NAMALWA (cell line): Measurements from ENCODE around the gene TTC28.
A peak's percentile ranks its signal among the peaks of the same experiment; 100 is the strongest.

ENCODE experiments used
- DNase-seq: peaks from one replicate; pipeline ENCODE4 v3.0.0-alpha.2; 2015; ENCODE audit warnings: low spot score

Gene TTC28

GRCh38 chr22:28019881-28020861 lies 659.5 kb downstream of the TTC28 start:
- DNase-seq = peak; percentile 72

DNA sequence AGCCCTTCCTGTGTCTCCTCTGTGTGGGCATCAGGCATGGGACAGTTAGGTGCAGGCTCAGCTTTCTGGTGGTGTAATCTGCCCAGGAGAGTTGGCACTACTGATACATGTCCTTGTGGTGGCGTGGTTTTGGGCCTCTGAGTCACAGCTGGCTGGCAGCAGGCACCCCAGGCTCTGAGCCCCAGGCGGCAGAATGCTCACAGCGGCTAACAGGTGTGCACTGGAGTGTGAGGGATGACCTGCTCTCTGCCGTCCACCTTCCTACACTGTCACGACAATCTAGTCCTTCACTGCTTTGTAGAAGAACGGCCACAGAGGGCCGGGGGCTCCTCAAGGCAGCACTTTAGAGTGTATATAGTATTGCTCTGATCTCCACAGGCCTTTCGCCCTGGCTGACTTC lies 660.3 kb downstream of the TTC28 start:
- no peak for DNase-seq

- no peak for DNase-seq
Measured at GRCh38 chr22:28018461-28018927, 661.1 kb downstream of the TTC28 start.

DNA sequence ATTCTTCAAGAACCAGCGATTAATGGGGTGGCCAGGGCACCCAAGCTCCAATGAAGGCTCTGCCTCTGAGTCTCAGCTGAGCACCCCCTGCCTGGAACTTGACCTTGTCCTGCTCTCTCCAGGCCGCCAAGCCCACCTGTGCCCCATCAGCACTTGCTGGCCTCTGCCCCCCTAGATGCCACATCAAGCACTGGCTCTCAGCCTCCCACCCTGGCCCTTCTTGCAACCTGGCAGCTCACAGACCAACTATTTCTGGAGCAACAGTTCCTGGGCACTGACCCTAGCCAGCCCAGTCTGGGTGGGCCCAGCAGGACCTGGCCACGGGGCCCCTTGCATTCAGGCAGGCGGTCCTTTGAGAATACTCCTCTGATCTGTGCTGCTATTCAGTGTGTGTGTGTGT lies 661.8 kb downstream of the TTC28 start:
- no peak for DNase-seq

DNA sequence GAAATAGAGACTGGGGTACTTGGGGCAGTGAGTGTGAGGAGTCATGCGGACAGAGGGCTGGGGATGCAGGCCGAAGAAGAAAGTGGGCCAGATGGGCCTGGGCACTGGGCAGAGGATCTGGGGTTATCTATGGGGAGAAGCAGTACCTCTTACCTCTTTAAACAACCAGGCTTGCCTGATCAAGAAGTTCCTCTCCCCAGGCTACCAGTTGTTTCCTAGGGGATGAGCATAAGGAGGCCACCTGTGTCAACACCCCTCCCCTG lies 662.2 kb downstream of the TTC28 start:
- DNase-seq = no peak

- DNase-seq = no peak
Measured at GRCh38 chr22:28016781-28017557, 662.7 kb downstream of the TTC28 start.

DNA sequence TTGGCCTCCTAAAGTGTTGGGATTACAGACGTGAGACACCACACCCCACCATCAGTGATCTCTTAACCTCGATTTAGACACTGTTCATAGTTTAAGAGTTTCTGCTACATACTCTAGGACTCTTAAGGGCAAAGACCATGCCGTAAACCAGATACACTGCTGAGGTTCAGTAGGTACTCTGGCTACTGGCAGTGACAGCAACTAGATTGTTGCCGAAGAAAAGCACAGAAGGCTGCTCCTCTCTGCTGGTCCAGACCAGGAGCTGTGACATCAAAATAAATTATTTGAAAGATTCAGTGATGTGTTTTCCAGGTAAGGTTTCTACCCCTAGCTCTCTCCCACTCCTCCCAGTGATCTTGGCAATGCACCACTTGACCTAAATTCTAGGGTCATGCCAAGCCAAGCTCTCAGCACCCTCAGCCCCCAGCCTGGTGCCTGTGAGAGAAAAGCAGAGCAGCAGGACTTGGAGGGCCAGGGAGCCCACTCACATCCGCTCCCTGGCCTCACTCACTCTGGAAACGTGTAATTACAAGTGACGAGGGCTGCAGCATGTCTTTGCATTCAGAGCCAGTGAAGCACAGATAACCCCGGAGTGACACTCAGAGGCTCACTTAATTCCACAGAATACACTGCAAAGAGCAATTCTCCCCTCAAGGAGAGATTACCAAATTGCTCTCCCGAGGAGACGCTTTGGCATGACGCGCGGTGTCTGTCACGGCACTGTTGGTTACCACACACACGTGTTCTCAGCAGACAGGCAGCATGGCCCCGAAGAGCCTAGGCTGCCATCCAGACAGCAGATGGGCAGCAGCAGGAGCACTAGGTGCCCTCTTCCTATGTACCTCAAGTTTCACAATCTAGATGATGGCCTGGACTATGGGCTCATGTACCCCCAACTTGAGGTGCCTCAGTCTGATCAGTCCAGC lies 663.7 kb downstream of the TTC28 start:
- DNase-seq = no peak

DNA sequence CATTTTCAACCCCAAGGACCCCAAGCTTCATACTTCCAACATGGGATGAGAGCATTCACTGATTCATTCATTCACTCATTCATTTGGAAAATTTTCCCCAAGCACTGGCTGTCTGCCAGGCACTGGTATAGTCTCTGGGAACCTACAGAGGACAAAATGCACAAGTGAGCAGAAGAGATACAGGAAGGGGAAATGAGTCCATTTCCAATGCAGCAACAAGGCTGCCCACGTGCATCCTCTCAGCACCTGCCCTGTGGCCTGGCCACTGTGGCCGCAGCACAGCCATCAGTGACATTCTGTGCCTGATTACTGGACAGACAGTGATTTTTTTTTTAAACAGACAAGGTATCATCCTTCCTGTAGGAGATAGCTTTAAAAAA lies 664.6 kb downstream of the TTC28 start:
- DNase-seq = no peak

DNA sequence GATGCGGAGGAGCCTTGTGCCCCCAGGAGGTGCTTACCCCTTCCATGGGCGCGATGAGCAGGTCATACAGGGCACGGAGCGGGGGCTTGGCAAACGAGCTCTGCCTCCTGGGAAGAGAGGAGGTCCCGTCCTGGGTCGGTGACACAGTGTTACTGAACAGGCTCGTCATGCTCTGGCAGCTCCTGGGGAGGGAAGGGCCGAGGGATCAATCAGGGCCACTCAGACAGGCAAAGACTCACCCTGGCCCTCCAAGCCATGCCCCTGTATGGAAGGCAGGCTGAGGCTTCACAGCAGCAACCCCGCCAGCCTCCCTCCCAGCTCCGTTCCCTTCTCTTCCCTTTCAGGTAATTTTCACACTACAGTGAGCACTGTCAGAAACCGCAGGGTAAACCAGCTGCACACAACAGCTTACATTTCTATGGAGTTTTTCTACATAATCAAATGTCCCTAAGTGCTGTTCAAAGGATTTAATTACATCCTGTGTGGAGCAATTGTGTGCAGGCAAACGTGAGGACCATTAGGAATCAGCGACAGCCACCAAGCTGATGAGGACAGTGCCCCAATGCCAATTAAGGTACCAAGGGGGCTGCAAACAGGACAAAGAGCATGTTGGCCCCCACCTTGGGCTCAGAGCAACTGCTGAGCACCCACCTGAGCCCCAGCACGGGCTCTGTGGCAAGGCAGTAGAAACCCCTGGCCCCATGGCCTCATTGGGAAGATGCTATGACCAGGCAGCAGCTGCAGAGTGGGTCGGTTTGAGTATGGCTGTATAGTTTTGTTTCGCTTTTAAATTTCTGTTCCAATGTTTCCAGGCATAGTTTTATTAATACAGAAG lies 665.2 kb downstream of the TTC28 start:
- DNase-seq = no peak

DNA sequence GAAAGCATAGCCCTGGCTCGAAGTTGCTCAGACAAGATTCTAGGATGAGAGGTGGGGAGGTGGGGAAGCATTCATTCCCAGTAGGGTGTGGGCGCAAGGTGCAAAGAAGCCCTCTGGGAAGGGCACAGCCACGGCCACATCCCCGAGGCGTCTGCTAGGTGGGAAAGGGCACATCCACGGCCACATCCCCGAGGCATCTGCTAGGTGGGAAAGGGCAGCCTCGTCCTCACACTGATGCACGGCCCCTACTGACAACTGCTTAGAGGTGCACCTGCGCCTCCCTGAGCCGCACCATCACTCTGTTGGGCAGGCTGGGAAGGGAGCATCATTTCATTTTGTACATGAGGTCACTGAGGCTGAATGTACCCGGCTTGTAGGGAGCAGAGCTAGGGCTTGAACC lies 666.0 kb downstream of the TTC28 start:
- no peak for DNase-seq

GRCh38 chr22:28012832-28013460 lies 666.7 kb downstream of the TTC28 start:
- DNase-seq = no peak

DNA sequence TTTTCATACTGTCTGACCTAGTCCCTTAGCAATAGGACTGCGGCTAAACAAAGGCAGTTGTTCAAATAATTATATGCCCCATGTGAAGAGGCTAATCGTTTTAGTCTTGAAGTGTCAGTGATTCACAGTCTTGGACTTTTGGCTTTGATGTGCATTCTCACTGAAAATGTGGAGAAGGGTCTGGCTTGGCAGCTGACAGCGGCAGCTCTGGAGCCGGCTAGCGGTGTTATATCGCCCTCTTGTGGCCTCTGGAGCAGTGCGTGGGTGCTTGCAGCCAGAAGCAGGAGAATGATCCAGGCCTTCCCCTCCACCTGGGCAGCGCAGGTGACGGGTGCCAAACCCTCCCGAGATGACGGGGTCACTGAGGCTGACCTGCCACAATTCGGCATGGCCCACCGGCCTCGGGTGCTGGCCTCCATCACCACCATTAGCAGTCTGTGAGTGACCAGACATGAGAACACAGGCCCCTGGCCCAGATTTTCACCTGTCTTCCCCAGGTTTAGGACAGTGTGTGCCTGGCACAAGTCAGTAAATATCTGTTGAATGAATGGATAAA lies 670.3 kb downstream of the TTC28 start:
- DNase-seq = peak; percentile 76

DNA sequence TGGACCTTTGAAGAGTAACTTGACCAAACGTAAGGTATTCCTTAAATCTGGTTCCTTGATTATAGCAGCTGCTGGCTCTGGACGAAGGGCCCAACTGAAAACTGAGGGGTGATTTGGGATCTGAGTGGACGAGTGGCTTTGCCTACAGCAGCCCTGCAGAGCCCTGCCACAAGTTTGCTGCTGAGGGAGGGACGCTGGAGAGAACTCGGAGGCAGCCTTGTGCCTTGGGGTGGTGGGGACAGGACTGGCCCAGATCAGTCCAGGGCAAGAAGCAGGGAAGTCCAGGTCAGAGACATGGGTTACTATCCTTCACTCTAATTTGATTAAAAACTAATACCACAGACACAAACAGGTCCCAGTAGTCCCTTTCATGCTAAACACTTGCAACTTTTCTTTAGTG lies 671.0 kb downstream of the TTC28 start:
- no peak for DNase-seq

DNA sequence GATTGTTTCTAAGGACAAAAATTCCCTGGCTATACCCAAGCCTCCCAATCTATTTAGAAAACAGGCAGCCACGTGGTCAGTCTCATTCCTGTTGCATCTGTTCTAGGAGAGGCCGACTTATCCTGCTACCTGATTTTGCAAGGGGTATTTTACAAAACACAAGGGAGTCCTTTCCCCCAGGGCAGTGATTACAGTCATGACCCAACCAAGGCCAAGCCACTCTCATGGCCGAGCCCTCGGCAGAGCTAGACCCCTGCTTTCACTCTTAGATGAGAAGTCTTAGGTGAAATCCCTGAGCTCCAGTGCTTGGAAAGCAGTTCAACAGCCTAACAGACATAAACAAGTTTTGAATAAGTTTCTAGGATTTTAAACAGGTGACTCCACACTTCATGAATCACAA lies 671.6 kb downstream of the TTC28 start:
- no peak for DNase-seq

- DNase-seq = no peak
Measured at GRCh38 chr22:28006271-28006670, 673.4 kb downstream of the TTC28 start.

DNA sequence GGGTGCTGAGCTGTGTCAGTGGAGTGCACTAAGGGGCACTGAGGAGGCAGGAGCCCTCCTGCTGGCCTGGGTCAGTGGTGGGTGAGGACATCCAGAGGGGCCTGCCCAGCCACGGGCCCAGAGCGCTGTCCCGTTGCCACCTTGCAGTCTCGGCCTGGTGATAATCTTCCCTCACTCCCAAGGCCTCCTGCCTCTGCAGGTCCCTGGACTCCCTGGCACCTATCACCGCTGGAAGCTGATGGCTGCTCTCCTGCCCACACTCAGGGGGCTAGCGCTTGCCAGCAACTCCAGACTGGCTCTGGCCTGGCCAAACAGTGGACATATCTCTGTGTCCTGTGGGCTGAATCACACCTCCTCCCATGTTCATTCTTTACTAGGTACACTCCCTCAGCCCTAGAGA lies 674.1 kb downstream of the TTC28 start:
- DNase-seq = no peak

- no peak for DNase-seq
Measured at GRCh38 chr22:28004021-28004420, 675.6 kb downstream of the TTC28 start.

DNA sequence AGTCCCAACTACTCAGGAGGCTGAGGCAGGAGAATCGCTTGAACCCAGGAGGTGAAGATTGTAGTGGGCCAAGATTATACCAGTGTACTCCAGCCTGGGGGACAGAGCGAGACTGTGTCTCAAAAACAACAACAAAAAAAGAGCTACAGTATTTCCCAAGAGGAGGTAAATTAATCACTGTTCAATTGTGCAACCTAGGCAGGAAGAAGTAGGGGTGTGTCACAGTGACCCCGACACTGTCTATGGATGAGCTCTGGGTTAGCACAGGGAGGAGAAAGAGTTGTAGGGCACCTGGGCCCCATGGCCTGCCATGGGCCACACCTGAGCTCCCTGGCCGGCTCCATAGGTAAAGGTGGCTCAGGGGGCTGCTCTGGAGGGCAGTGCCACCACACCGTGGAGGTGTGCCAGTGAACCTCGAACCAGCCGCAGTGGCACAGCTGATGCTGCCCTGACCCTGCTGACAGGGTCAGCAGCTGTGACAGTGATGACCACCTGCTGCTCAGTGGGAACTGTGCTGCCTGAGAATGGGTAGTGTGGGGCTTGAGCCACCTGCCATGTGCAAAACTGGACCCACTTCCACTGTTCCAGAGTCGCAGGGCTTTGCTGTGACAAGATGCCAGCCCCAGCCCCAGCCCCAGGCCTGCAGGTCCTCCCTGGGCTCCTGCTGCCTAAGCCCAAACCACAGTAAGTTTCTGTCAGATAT lies 676.6 kb downstream of the TTC28 start:
- DNase-seq = no peak

DNA sequence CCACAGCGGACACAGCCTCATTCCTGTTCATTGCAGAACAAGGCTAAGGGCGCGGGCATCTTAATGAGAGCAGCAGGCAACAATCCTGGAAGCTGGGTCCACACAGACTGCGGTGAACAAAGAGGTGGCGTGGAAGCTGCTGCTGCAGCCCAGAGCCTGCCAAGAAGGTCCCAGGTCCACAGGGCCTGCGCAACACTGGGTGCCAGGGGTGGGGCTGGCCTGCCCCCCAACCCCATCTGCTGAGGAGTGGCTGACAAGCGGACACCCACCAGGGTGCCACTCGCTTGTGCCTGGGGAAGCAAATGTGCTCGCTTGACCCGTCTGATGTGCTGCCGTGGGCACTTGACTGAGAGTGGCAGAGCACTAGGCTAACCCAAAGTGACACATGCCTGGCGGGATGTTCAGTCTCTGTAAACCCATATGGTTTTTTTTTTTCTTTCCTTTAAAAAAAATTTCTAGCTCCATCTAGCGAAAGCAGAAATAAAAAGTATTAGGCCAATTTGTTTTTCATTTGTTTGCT lies 677.4 kb downstream of the TTC28 start:
- DNase-seq = no peak
